GM19467 (cell line): ENCODE data around the gene UXS1.

Experiments
- ATAC-seq: cut with Tn5 transposase; IDR thresholded peaks from one replicate; pipeline ENCODE4 v1.9.1; 2021; ENCODE audit warnings: mild to moderate bottlenecking, moderate library complexity; ENCODE audit not compliant: unreplicated experiment

Gene UXS1

GRCh38 chr2:106090916-106091618, 103.0 kb downstream of the UXS1 start:
- ATAC-seq: no peak

- ATAC-seq: no peak
Measured at GRCh38 chr2:106089611-106090010, 104.5 kb downstream of the UXS1 start.

- no peak for ATAC-seq
Measured at GRCh38 chr2:106085181-106085940, 108.7 kb downstream of the UXS1 start.

GRCh38 chr2:106080959-106081358, 113.1 kb downstream of the UXS1 start:
- ATAC-seq: no peak

- ATAC-seq: no peak
Measured at GRCh38 chr2:106078096-106078495, 116.0 kb downstream of the UXS1 start.

- no peak for ATAC-seq
Measured at GRCh38 chr2:106076941-106077340, 117.2 kb downstream of the UXS1 start.

GRCh38 chr2:106075048-106075447, 119.1 kb downstream of the UXS1 start:
- ATAC-seq: no peak

- ATAC-seq: no peak
Measured at GRCh38 chr2:106073678-106074406, 120.3 kb downstream of the UXS1 start.

- ATAC-seq: no peak
Measured at GRCh38 chr2:106070181-106070580, 123.9 kb downstream of the UXS1 start.

GRCh38 chr2:106068451-106068850, 125.7 kb downstream of the UXS1 start:
- no peak for ATAC-seq

- no peak for ATAC-seq
Measured at GRCh38 chr2:106065983-106066820, 127.9 kb downstream of the UXS1 start.

GRCh38 chr2:106065268-106065982, 128.7 kb downstream of the UXS1 start:
- ATAC-seq: no peak

GRCh38 chr2:106063181-106063580, 130.9 kb downstream of the UXS1 start:
- ATAC-seq: no peak

GRCh38 chr2:106062627-106063026, 131.5 kb downstream of the UXS1 start:
- ATAC-seq: no peak

GRCh38 chr2:106061611-106062349, 132.3 kb downstream of the UXS1 start:
- no peak for ATAC-seq

GRCh38 chr2:106059416-106060065, 134.6 kb downstream of the UXS1 start:
- ATAC-seq: no peak

- no peak for ATAC-seq
Measured at GRCh38 chr2:106058469-106059137, 135.5 kb downstream of the UXS1 start.

GRCh38 chr2:106057206-106057605, 136.9 kb downstream of the UXS1 start:
- no peak for ATAC-seq
